ENCODE results near the gene SPATA12.

Gene SPATA12

DNA sequence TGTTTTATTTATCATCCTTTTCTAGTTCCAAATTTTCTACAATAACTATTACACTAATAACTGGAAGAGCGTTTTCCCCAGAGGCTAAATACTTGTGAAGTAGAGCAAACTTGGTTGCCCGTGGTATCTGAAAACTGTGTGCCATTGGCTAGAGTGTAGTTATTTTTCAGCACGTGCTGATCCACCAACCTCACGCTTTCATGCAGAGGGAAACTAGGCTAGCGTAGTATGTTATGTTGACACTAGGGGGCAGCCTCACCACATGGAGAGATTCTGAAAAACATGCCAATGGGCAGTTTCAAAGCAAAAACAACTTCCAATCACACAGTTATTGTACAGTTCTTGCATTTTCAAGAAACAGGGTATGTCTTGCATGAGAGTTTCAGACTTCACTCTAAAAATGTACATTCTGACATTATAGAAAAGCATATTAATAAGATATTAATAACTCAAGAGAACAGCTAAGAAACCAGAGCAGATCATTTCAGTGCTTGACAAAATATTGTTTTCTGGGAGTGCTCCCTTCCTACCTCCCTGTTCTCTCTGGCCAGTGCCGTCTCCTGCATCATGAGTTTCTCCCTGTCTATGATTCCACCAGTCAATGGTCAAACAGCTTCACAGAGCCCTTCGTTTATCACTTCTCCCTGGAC is 39.7 kb downstream of the SPATA12 start:
- FAIRE-seq (peak; percentile 92), DNase-seq (ENCODE audit: extremely low spot score, insufficient read length, low read depth) (peak; percentile 32)

DNA sequence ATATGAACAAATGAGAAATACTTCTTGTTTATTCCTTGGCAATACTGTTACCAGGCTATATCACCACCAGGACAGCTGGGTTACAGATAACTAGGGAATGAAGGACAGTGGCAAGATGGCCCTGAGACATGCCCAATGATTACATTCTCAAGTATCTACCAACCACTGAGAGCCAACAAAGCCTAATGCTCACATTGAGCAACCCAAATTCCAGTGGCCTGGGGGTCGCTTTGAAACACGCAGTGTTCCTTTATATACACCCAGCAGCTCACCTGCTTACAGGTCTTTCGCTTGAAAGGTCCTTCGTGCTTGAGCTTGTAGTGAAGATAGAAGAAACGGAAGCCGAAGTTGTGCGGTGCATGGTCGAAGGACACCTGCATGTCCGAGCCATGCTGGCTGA is 45.1 kb downstream of the SPATA12 start:
- DNase-seq (ENCODE audit: extremely low spot score, insufficient read length, low read depth): no peak
- FAIRE-seq: no peak

DNA sequence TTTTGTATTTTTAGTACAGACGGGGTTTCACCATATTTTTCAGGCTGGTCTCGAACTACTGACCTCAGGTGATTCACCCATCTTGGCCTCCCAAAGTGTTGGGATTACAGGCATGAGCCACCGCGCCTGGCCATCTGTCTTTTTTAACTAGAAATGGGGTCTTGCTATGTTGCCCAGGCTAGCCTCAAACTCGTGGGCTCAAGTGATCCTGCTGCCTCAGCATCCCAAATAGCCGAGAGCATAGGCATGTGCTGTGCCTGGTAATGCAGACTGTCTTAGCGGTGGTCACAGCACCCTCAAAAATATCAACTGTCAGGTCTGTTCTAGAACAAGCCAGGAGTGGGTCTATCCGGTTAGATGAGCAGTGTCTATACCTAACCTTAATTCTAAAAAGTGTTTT is 48.2 kb downstream of the SPATA12 start:
- FAIRE-seq (no peak), DNase-seq (ENCODE audit: extremely low spot score, insufficient read length, low read depth) (no peak)

DNA sequence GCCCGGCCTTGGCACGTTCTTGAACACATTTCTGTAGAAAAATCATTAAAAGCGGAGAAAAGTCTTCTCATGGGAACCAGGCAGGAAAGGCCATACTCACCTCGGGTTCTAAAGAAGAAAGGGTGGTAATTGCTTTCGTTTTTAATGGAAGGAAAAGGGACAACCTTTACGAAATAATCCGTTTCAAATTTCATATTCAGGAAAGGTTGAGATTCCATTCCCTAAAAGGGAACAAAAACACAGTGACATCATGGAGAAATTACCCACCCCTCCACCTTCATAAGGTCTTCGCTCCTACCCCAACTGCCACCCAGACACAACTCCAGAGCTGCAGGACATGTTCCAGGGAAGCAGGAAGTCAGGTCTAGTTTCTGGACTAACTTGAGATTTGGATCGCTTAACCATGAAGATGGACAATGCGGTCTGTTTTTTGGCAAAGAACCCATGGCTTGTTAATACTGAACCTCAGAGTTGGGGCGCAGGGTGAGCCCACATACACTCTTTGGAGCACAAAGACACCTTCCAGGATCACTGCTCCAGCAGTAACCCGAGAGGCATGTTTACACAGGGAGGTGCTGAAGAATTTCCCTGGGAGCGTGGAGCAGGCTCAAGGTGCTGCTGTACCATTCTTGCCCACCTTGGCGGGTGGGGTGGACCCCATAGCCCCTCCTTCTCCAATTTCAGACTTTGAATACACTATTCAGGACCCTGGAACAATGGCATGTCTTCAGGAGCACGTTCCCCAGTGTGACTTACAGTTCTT is 49.2 kb downstream of the SPATA12 start:
- DNase-seq (ENCODE audit: extremely low spot score, insufficient read length, low read depth) (no peak), FAIRE-seq (no peak)

GRCh38 chr3:57110214-57110613 is 49.8 kb downstream of the SPATA12 start:
- DNase-seq (ENCODE audit: extremely low spot score, insufficient read length, low read depth) (no peak), FAIRE-seq (no peak)

GRCh38 chr3:57110798-57111197 is 50.3 kb downstream of the SPATA12 start:
- DNase-seq (ENCODE audit: extremely low spot score, insufficient read length, low read depth) (no peak), FAIRE-seq (no peak)

GRCh38 chr3:57112206-57112605 is 51.7 kb downstream of the SPATA12 start:
- FAIRE-seq (peak; percentile 21), DNase-seq (ENCODE audit: extremely low spot score, insufficient read length, low read depth) (no peak)

DNA sequence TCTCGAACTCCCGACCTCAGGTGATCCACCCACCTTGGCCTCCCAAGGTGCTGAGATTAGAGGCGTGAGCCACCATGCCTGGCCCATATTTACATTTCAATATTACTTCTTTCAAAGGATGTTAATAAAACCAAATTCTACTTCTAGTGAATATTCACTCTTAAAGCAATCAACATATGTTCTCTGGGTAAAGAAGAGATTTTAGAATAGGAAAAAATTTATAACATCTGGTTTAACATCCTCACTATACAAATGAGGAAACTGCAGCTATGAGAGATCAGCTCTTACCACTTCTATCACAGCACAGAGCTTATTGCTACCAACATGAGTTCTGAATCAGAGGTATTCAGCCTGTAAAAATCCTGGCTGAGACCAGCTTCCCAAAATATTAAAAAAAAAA is 56.0 kb downstream of the SPATA12 start:
- FAIRE-seq (no peak), DNase-seq (ENCODE audit: extremely low spot score, insufficient read length, low read depth) (no peak)

GRCh38 chr3:57118254-57118653 is 57.8 kb downstream of the SPATA12 start:
- FAIRE-seq (no peak), DNase-seq (ENCODE audit: extremely low spot score, insufficient read length, low read depth) (no peak)

DNA sequence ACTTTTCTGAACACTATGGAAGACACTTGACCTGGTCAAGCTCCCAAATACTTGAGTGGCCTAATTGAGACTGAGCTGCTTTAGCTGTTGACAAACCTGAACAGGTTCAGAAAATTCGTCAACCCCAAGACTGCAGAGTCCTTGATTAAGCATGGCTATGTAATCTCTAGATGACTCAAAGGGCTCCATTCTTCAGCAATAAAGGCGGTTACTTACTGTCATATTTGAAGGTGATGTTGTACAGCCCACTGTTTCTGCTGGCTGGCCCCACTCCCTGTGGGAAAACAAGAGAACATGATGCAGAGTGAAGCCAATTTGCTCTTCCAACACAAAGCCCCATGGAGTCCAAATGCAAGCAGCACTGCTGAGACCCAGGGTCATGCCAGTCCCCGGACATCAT is 59.6 kb downstream of the SPATA12 start:
- FAIRE-seq (no peak), DNase-seq (ENCODE audit: extremely low spot score, insufficient read length, low read depth) (no peak)

DNA sequence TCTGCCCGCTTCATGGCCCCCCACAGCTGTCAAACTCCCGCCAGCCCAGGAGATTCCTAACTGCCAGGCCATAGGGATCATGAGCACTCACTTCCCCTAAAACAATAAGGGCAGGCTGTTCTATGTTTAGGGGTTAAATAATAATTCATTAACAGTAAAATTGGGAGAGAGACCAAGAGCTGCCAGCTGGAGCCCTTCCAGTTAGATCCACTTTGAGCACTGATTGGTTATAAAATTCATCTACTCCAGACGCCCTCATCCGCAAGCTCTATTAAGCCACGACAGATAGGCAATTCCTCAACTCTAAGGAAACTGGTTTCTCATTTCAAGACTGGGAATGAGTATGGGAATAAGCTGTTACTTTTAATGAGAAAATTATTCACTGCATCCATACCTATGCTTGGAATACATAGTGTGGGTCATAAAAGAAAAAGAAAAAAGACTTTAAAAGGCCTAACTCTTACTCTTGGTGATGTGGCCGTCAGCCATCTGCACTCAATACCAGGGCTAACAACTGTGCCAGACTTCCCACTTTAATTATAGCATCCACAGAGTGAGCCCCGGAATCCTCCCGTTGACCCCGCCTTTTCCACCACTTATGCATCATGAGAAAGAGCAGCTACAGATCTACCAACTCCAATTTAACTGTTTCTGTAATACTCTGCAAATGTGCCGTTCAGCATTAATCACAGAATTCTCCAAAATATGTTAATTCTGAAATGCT is 60.1 kb downstream of the SPATA12 start:
- no peak for DNase-seq (ENCODE audit: extremely low spot score, insufficient read length, low read depth)
- FAIRE-seq: no peak
